ENCODE data around the gene RANBP3. TPM values are rescaled to one million over a fixed set of nuclear protein-coding genes. Genes with fewer than 3 reads are reported as not detected.
"Not testable (repeated sequence)": the region's sequence is repeated elsewhere in the genome, so short reads cannot be mapped to it uniquely, and the experiment has no call there.

Gene RANBP3
- total and polyA plus RNA-seq, 2 experiments from 2014 or later = 40.2 to 98.3 TPM

DNA sequence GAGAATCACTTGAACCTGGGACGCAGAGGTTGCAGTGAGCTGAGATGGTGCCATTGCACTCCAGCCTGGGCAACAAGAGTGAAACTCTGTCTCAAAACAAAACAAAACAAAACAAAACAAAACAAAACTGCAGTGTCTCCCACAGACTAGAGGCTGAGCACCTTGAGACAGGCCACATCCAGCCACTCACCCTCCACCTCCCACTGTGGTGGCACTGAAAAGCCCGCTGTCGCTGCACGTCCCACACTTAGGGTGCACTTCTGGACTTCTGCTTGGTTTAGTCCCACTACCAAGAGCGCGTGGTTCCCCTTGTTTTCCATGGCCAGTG lies 16.3 kb downstream of the RANBP3 start:
- H3K4me1 Mint-ChIP-seq = peaks cover 75% of the 10 kb centered on the region
- peaks cover 77% of the 10 kb centered on the region for H4K20me1 ChIP-seq (replicated peaks; ENCODE audit: insufficient read depth)
- H2AFZ ChIP-seq; ATAC-seq; DNase-seq (ENCODE audit: low spot score); H3K9me3 Mint-ChIP-seq; H3K4me3 Mint-ChIP-seq; H3K9me2 ChIP-seq (ENCODE audit: insufficient read depth); H3K27me3 ChIP-seq (ENCODE audit: insufficient read depth); H3K4me3 ChIP-seq; H3F3A ChIP-seq (replicated peaks; ENCODE audit: low read depth); H3K36me3 Mint-ChIP-seq (ENCODE audit: low read depth); H3K4me2 ChIP-seq; H3K27ac ChIP-seq (ENCODE audit: low read depth); H3K36me3 ChIP-seq (ENCODE audit: insufficient read depth): not testable (repeated sequence)
- peak overlapping the region; percentile 25 for H3K27ac Mint-ChIP-seq
- H3K4me1 ChIP-seq (ENCODE audit: insufficient read depth) = peaks cover 37% of the 10 kb centered on the region
- peaks cover 98% of the 10 kb centered on the region for H3K79me2 ChIP-seq (replicated peaks; ENCODE audit: insufficient read depth)
- peaks cover 19% of the 10 kb centered on the region for H3K27me3 Mint-ChIP-seq (ENCODE audit: insufficient read depth, low read depth, poor library complexity)

DNA sequence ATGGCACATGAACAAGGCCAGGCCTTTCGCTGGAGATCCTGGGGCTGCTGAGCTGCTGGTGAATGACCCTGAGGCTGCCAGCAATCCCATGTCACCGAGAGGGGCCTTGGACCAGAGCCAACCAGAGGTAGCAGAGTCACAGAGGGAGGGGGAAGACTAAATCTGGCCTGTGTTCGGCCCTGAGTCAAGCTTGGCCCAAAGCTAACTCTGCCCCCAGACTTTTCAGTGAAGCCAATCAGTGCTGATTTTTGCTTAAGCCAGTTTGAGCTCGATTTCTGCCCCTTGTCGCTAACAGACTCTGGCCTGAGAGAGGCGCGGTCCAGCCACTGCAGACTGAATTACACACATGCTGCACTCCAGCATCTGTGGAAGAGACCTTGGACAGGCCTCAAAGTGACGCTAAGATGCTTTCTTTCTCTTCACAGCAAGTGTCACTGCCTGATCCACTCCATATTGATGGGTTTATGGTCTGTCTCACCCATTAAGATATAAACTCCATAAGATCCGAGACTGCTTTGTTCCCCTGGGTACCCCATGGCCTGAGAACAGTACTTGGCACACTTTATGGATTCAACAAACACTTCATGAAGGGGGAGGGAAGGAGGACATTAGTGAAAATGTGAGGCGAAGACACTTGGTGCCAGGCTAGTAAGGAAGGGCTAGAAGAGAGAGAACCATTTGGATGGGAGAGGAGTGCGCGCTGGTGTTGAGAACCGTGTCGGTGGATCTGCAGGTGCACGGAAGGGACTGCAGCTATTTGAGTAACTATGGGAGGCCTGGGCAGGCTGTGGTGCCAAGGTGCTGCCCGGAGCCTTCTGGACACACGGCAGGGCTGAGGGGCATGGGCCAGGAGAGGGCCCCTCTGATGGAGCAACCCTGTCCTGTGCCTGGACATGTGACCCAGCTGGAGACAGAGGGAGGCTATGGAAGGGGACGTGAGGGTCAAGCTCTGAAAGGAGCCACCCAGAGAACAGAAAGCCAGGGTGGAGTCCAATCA lies 17.6 kb downstream of the RANBP3 start:
- H3K4me2 ChIP-seq = no peak overlapping the region
- H3K4me3 Mint-ChIP-seq = no peak overlapping the region
- no peaks in the 10 kb centered on the region; the same call in 2 of the 3 replicates for H3K36me3 Mint-ChIP-seq (ENCODE audit: low read depth)
- H4K20me1 ChIP-seq (replicated peaks; ENCODE audit: insufficient read depth) = peaks cover 75% of the 10 kb centered on the region
- H3K79me2 ChIP-seq (replicated peaks; ENCODE audit: insufficient read depth) = peaks cover 98% of the 10 kb centered on the region
- no peak for ATAC-seq
- peak overlapping the region; percentile 81; the same call in 1 of the 2 replicates for H3K27ac Mint-ChIP-seq
- H2AFZ ChIP-seq = no peak overlapping the region
- H3K4me1 ChIP-seq (ENCODE audit: insufficient read depth) = peaks cover 50% of the 10 kb centered on the region
- H3K4me1 Mint-ChIP-seq = peaks cover 77% of the 10 kb centered on the region
- DNase-seq (ENCODE audit: low spot score) = no peak
- H3K36me3 ChIP-seq (ENCODE audit: insufficient read depth) = no peaks in the 10 kb centered on the region
- no peaks in the 10 kb centered on the region for H3K9me2 ChIP-seq (ENCODE audit: insufficient read depth)
- H3K4me3 ChIP-seq = no peak overlapping the region
- H3K27ac ChIP-seq (ENCODE audit: low read depth) = no peak overlapping the region
- H3F3A ChIP-seq (replicated peaks; ENCODE audit: low read depth) = peaks cover 3% of the 10 kb centered on the region; the same call in 1 of the 2 replicates
- no peaks in the 10 kb centered on the region for H3K9me3 Mint-ChIP-seq
- H3K27me3 ChIP-seq (ENCODE audit: insufficient read depth) = no peaks in the 10 kb centered on the region
- H3K27me3 Mint-ChIP-seq (ENCODE audit: insufficient read depth, low read depth, poor library complexity) = peaks cover 19% of the 10 kb centered on the region
- TF ChIP-seq CREB1 (CRISPR knock-in tag; IDR thresholded peaks at IDR 0.05; ENCODE audit: low read depth) = no peak
- TF ChIP-seq STAT1 (IDR thresholded peaks at IDR 0.05; ENCODE audit: unreplicated experiment) = no peak
- TF ChIP-seq, protein P1, sequence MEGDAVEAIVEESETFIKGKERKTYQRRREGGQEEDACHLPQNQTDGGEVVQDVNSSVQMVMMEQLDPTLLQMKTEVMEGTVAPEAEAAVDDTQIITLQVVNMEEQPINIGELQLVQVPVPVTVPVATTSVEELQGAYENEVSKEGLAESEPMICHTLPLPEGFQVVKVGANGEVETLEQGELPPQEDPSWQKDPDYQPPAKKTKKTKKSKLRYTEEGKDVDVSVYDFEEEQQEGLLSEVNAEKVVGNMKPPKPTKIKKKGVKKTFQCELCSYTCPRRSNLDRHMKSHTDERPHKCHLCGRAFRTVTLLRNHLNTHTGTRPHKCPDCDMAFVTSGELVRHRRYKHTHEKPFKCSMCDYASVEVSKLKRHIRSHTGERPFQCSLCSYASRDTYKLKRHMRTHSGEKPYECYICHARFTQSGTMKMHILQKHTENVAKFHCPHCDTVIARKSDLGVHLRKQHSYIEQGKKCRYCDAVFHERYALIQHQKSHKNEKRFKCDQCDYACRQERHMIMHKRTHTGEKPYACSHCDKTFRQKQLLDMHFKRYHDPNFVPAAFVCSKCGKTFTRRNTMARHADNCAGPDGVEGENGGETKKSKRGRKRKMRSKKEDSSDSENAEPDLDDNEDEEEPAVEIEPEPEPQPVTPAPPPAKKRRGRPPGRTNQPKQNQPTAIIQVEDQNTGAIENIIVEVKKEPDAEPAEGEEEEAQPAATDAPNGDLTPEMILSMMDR (conservative IDR thresholded peaks at IDR 0.05; ENCODE audit: low read depth in 2 of 2) = no peak
- no peak for TF ChIP-seq JUNB (IDR thresholded peaks at IDR 0.05; ENCODE audit: unreplicated experiment)
- no peak for TF ChIP-seq ZNF114 (CRISPR knock-in tag; IDR thresholded peaks at IDR 0.05)
- no peak for TF ChIP-seq EZH2phosphoT487 (IDR thresholded peaks at IDR 0.05; ENCODE audit: unreplicated experiment)
- TF ChIP-seq, protein P2, sequence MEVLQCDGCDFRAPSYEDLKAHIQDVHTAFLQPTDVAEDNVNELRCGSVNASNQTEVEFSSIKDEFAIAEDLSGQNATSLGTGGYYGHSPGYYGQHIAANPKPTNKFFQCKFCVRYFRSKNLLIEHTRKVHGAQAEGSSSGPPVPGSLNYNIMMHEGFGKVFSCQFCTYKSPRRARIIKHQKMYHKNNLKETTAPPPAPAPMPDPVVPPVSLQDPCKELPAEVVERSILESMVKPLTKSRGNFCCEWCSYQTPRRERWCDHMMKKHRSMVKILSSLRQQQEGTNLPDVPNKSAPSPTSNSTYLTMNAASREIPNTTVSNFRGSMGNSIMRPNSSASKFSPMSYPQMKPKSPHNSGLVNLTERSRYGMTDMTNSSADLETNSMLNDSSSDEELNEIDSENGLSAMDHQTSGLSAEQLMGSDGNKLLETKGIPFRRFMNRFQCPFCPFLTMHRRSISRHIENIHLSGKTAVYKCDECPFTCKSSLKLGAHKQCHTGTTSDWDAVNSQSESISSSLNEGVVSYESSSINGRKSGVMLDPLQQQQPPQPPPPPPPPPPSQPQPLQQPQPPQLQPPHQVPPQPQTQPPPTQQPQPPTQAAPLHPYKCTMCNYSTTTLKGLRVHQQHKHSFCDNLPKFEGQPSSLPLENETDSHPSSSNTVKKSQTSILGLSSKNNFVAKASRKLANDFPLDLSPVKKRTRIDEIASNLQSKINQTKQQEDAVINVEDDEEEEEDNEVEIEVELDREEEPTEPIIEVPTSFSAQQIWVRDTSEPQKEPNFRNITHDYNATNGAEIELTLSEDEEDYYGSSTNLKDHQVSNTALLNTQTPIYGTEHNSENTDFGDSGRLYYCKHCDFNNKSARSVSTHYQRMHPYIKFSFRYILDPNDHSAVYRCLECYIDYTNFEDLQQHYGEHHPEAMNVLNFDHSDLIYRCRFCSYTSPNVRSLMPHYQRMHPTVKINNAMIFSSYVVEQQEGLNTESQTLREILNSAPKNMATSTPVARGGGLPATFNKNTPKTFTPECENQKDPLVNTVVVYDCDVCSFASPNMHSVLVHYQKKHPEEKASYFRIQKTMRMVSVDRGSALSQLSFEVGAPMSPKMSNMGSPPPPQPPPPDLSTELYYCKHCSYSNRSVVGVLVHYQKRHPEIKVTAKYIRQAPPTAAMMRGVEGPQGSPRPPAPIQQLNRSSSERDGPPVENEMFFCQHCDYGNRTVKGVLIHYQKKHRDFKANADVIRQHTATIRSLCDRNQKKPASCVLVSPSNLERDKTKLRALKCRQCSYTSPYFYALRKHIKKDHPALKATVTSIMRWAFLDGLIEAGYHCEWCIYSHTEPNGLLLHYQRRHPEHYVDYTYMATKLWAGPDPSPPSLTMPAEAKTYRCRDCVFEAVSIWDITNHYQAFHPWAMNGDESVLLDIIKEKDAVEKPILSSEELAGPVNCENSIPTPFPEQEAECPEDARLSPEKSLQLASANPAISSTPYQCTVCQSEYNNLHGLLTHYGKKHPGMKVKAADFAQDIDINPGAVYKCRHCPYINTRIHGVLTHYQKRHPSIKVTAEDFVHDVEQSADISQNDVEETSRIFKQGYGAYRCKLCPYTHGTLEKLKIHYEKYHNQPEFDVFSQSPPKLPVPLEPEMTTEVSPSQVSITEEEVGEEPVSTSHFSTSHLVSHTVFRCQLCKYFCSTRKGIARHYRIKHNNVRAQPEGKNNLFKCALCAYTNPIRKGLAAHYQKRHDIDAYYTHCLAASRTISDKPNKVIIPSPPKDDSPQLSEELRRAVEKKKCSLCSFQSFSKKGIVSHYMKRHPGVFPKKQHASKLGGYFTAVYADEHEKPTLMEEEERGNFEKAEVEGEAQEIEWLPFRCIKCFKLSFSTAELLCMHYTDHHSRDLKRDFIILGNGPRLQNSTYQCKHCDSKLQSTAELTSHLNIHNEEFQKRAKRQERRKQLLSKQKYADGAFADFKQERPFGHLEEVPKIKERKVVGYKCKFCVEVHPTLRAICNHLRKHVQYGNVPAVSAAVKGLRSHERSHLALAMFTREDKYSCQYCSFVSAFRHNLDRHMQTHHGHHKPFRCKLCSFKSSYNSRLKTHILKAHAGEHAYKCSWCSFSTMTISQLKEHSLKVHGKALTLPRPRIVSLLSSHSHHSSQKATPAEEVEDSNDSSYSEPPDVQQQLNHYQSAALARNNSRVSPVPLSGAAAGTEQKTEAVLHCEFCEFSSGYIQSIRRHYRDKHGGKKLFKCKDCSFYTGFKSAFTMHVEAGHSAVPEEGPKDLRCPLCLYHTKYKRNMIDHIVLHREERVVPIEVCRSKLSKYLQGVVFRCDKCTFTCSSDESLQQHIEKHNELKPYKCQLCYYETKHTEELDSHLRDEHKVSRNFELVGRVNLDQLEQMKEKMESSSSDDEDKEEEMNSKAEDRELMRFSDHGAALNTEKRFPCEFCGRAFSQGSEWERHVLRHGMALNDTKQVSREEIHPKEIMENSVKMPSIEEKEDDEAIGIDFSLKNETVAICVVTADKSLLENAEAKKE (CRISPR knock-in tag; IDR thresholded peaks at IDR 0.05) = no peak
- TF ChIP-seq EZH2 (IDR thresholded peaks at IDR 0.05; ENCODE audit: low read depth, unreplicated experiment) = no peak
- TF ChIP-seq ZNF331 (CRISPR knock-in tag; IDR thresholded peaks at IDR 0.05; ENCODE audit: low read depth) = no peak
- no peak for TF ChIP-seq NANOG (IDR thresholded peaks at IDR 0.05; ENCODE audit: borderline replicate concordance)
- TF ChIP-seq, protein P3, sequence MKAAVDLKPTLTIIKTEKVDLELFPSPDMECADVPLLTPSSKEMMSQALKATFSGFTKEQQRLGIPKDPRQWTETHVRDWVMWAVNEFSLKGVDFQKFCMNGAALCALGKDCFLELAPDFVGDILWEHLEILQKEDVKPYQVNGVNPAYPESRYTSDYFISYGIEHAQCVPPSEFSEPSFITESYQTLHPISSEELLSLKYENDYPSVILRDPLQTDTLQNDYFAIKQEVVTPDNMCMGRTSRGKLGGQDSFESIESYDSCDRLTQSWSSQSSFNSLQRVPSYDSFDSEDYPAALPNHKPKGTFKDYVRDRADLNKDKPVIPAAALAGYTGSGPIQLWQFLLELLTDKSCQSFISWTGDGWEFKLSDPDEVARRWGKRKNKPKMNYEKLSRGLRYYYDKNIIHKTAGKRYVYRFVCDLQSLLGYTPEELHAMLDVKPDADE (IDR thresholded peaks at IDR 0.05) = no peak
- TF ChIP-seq POLR2AphosphoS5 (IDR thresholded peaks at IDR 0.05; ENCODE audit: low read depth) = no peak
